ENCODE results near the gene PATJ.

The PATJ gene

DNA sequence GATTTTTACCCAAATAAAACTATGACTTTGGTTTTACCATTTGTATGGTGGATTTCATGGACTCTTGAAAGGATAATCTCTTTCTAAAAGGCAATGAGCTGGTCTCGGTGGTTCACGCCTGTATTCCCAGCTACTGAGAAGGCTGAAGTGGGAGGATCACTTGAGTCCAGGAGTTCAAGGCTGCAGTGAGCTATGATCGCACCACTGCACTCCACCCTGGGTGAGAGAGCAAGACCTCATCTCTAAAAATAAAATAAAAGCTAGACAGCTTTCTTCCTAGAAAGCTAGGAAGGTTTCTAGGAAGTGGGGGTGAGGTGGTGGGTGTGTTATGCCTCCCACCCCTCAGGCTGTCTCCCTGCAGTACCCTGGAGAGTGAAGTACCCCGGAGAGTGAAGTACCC is 398.4 kb downstream of the PATJ start:
- no peak overlapping the region for H3K9ac ChIP-seq (ENCODE audit: low read length)
- no peaks in the 10 kb centered on the region for H3K27me3 ChIP-seq (ENCODE audit: insufficient read depth, low read length)
- no peak overlapping the region for H2BK5ac ChIP-seq (ENCODE audit: low read depth, low read length, poor library complexity)
- no peak overlapping the region for H3K4me2 ChIP-seq (ENCODE audit: low read length)
- DNase-seq = no peak
- no peak overlapping the region for H3K14ac ChIP-seq (ENCODE audit: low read length)
- no peak overlapping the region for H4K12ac ChIP-seq (ENCODE audit: low read depth, low read length)
- no peak overlapping the region for H2AFZ ChIP-seq (ENCODE audit: insufficient read depth, low read length, poor library complexity)
- peaks cover 5 to 7% of the 10 kb centered on the region in 2 experiments for H3K36me3 ChIP-seq (ENCODE audit: control insufficient read depth in 1 of 2, insufficient read depth in 2 of 2, low read length in 2 of 2)
- H3K23ac ChIP-seq (ENCODE audit: low read length) = no peak overlapping the region
- no peak overlapping the region for H3K4me3 ChIP-seq (ENCODE audit: low read depth, low read length)
- H3K18ac ChIP-seq (ENCODE audit: low read length) = no peak overlapping the region
- no peak overlapping the region for H3K27ac ChIP-seq (ENCODE audit: low read depth, low read length)
- H2BK12ac ChIP-seq (ENCODE audit: low read length) = no peak overlapping the region
- H4K8ac ChIP-seq (ENCODE audit: low read depth, low read length) = no peak overlapping the region
- no peak overlapping the region for H3K4ac ChIP-seq (ENCODE audit: low read depth, low read length)
- no peak overlapping the region for H2BK120ac ChIP-seq (ENCODE audit: insufficient read depth, low read length, poor library complexity)
- H2AK5ac ChIP-seq (ENCODE audit: low read length) = no peak overlapping the region
- no peaks in the 10 kb centered on the region for H3K79me2 ChIP-seq (ENCODE audit: control insufficient read depth, insufficient read depth, low read length, poor library complexity)
- no peaks in the 10 kb centered on the region for H3K9me3 ChIP-seq (ENCODE audit: insufficient read depth, low read depth, low read length)
- no CpG with 5 or more reads among the region's 4 CpGs for WGBS (ENCODE audit: extremely low coverage, insufficient coverage, insufficient read length)
- no peaks in the 10 kb centered on the region for H3K4me1 ChIP-seq (ENCODE audit: control insufficient read depth in 1 of 2, insufficient read depth in 2 of 2, low read length in 2 of 2)
- no peaks in the 10 kb centered on the region for H3K79me1 ChIP-seq (ENCODE audit: low read length)
- no peak overlapping the region for H4K91ac ChIP-seq (ENCODE audit: low read depth, low read length)

DNA sequence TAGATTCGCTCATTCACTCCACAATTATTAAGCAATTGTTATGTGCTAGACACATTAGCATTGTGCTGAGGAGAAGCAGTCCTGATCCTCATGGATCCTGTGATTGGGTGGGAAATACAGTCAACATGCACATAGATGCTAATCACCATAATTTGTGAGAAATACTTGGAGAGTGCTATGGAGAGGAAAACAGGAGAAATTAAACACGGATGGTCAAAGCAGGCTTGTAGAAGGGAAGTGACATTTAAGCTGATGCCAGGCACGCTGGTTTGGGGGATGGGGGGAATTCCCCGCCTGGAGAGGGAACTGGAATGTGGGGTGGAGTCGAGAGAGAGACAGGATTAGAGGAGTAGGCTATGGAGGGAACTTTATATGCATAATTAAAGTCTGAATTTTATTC is 400.2 kb downstream of the PATJ start:
- no peak overlapping the region for H2AFZ ChIP-seq (ENCODE audit: insufficient read depth, low read length, poor library complexity)
- H2AK5ac ChIP-seq (ENCODE audit: low read length) = no peak overlapping the region
- no peak overlapping the region for H3K4ac ChIP-seq (ENCODE audit: low read depth, low read length)
- H2BK120ac ChIP-seq (ENCODE audit: insufficient read depth, low read length, poor library complexity) = no peak overlapping the region
- H3K18ac ChIP-seq (ENCODE audit: low read length) = no peak overlapping the region
- H3K27ac ChIP-seq (ENCODE audit: low read depth, low read length) = no peak overlapping the region
- H3K27me3 ChIP-seq (ENCODE audit: insufficient read depth, low read length) = no peaks in the 10 kb centered on the region
- H3K36me3 ChIP-seq (ENCODE audit: control insufficient read depth in 1 of 2, insufficient read depth in 2 of 2, low read length in 2 of 2) = peaks cover 5 to 7% of the 10 kb centered on the region in 2 experiments
- no peaks in the 10 kb centered on the region for H3K9me3 ChIP-seq (ENCODE audit: insufficient read depth, low read depth, low read length)
- no peak for DNase-seq
- H3K4me1 ChIP-seq (ENCODE audit: control insufficient read depth in 1 of 2, insufficient read depth in 2 of 2, low read length in 2 of 2) = no peaks in the 10 kb centered on the region
- no peak overlapping the region for H4K91ac ChIP-seq (ENCODE audit: low read depth, low read length)
- no CpG with 5 or more reads among the region's 5 CpGs for WGBS (ENCODE audit: extremely low coverage, insufficient coverage, insufficient read length)
- H3K23ac ChIP-seq (ENCODE audit: low read length) = no peak overlapping the region
- H3K79me2 ChIP-seq (ENCODE audit: control insufficient read depth, insufficient read depth, low read length, poor library complexity) = no peaks in the 10 kb centered on the region
- no peak overlapping the region for H3K4me3 ChIP-seq (ENCODE audit: low read depth, low read length)
- H3K14ac ChIP-seq (ENCODE audit: low read length) = no peak overlapping the region
- H4K12ac ChIP-seq (ENCODE audit: low read depth, low read length) = no peak overlapping the region
- H2BK12ac ChIP-seq (ENCODE audit: low read length) = no peak overlapping the region
- no peaks in the 10 kb centered on the region for H3K79me1 ChIP-seq (ENCODE audit: low read length)
- no peak overlapping the region for H3K9ac ChIP-seq (ENCODE audit: low read length)
- H4K8ac ChIP-seq (ENCODE audit: low read depth, low read length) = no peak overlapping the region
- no peak overlapping the region for H3K4me2 ChIP-seq (ENCODE audit: low read length)
- H2BK5ac ChIP-seq (ENCODE audit: low read depth, low read length, poor library complexity) = no peak overlapping the region

DNA sequence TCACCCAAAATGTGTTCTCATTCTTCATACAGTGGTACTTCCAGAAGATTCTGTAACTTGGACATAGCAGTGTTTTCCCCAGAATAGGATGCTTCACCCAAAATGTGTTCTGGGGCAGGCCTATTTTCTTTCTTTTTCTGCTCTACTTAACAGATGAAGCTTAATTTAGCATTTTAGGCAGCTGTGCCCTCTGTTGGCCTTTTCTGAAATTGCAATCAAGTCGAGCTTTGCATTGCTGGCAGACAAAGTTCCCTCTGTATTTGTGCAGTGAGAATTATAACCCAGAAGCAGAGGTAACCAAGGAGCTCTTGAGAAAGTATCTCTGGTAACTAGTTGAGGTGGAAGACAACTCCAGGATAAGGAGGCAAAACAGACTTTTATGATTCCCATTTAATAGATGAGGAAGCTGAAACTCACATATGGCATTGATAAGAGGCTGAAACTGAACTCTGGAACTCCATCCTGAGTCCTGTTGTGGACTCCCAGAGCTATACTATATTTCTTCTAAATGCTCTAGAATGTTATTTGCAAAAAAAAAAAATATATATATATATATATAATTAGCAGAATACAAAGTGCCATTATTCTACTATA is 402.1 kb downstream of the PATJ start:
- Histone ChIP-seq H2BK5ac (ENCODE audit: low read depth, low read length, poor library complexity) (no peak overlapping the region), H3K9ac (ENCODE audit: low read length) (no peak overlapping the region), H3K23ac (ENCODE audit: low read length) (no peak overlapping the region), H2AFZ (ENCODE audit: insufficient read depth, low read length, poor library complexity) (no peak overlapping the region), H3K27me3 (ENCODE audit: insufficient read depth, low read length) (no peaks in the 10 kb centered on the region), H3K4me2 (ENCODE audit: low read length) (no peak overlapping the region), H3K4ac (ENCODE audit: low read depth, low read length) (no peak overlapping the region), H2BK12ac (ENCODE audit: low read length) (no peak overlapping the region), H3K79me2 (ENCODE audit: control insufficient read depth, insufficient read depth, low read length, poor library complexity) (no peaks in the 10 kb centered on the region), H3K36me3 (ENCODE audit: control insufficient read depth in 1 of 2, insufficient read depth in 2 of 2, low read length in 2 of 2) (peaks cover 4 to 7% of the 10 kb centered on the region in 2 experiments), H3K79me1 (ENCODE audit: low read length) (no peaks in the 10 kb centered on the region), H3K27ac (ENCODE audit: low read depth, low read length) (no peak overlapping the region), H4K8ac (ENCODE audit: low read depth, low read length) (no peak overlapping the region), H4K91ac (ENCODE audit: low read depth, low read length) (no peak overlapping the region), H3K9me3 (ENCODE audit: insufficient read depth, low read depth, low read length) (no peaks in the 10 kb centered on the region), H3K14ac (ENCODE audit: low read length) (no peak overlapping the region), H2BK120ac (ENCODE audit: insufficient read depth, low read length, poor library complexity) (no peak overlapping the region), H3K4me3 (ENCODE audit: low read depth, low read length) (no peak overlapping the region), H3K18ac (ENCODE audit: low read length) (no peak overlapping the region), H3K4me1 (ENCODE audit: control insufficient read depth in 1 of 2, insufficient read depth in 2 of 2, low read length in 2 of 2) (no peaks in the 10 kb centered on the region), H2AK5ac (ENCODE audit: low read length) (no peak overlapping the region), H4K12ac (ENCODE audit: low read depth, low read length) (no peak overlapping the region)
- no CpG with 5 or more reads among the region's 1 CpG for WGBS (ENCODE audit: extremely low coverage, insufficient coverage, insufficient read length)
- peak; percentile 61 to 90 for DNase-seq

DNA sequence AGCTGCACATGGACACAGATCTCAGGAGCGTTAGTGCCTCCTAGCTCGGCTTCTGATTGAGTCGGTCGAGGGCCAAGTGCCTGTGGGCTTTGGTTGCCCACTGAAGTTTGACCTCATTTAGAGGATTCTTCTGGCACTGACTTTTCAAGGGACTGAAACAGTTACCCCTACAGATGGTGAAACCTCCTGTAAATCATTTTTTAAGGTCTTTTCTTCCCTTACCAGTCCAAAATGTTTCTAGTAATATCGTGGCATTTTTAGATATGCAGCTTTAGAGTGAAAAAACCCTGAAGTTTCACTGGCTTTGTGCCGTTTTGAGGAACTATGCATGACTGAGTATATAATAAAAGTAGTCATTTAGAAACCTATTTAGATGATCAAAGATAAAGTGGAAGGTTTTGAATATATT is 417.7 kb downstream of the PATJ start:
- Histone ChIP-seq H4K8ac (ENCODE audit: low read depth, low read length) (no peak overlapping the region), H2AFZ (ENCODE audit: insufficient read depth, low read length, poor library complexity) (no peak overlapping the region), H4K91ac (ENCODE audit: low read depth, low read length) (no peak overlapping the region), H3K79me2 (ENCODE audit: control insufficient read depth, insufficient read depth, low read length, poor library complexity) (no peaks in the 10 kb centered on the region), H3K14ac (ENCODE audit: low read length) (no peak overlapping the region), H2BK12ac (ENCODE audit: low read length) (no peak overlapping the region), H4K12ac (ENCODE audit: low read depth, low read length) (no peak overlapping the region), H3K4me3 (ENCODE audit: low read depth, low read length) (no peak overlapping the region), H2AK5ac (ENCODE audit: low read length) (no peak overlapping the region), H3K9ac (ENCODE audit: low read length) (no peak overlapping the region), H3K4me2 (ENCODE audit: low read length) (peak overlapping the region; percentile 9), H3K27me3 (ENCODE audit: insufficient read depth, low read length) (no peaks in the 10 kb centered on the region), H3K18ac (ENCODE audit: low read length) (no peak overlapping the region), H3K23ac (ENCODE audit: low read length) (no peak overlapping the region), H3K27ac (ENCODE audit: low read depth, low read length) (no peak overlapping the region), H3K4ac (ENCODE audit: low read depth, low read length) (no peak overlapping the region), H3K79me1 (ENCODE audit: low read length) (no peaks in the 10 kb centered on the region), H3K9me3 (ENCODE audit: insufficient read depth, low read depth, low read length) (no peaks in the 10 kb centered on the region), H3K4me1 (ENCODE audit: control insufficient read depth in 1 of 2, insufficient read depth in 2 of 2, low read length in 2 of 2) (no peaks in the 10 kb centered on the region), H3K36me3 (ENCODE audit: control insufficient read depth in 1 of 2, insufficient read depth in 2 of 2, low read length in 2 of 2) (peaks cover 8 to 11% of the 10 kb centered on the region in 2 experiments), H2BK5ac (ENCODE audit: low read depth, low read length, poor library complexity) (no peak overlapping the region), H2BK120ac (ENCODE audit: insufficient read depth, low read length, poor library complexity) (no peak overlapping the region)
- no peak for DNase-seq
- WGBS (ENCODE audit: extremely low coverage, insufficient coverage, insufficient read length) = no CpG with 5 or more reads among the region's 6 CpGs

Data from trophoblast cell (in vitro differentiated cells and primary cell).